GM19035 (cell line): ENCODE data around the gene HDGFL3.

Experiments used
- ATAC-seq: cut with Tn5 transposase; IDR thresholded peaks from one replicate; pipeline ENCODE4 v1.9.1; 2021; ENCODE audit not compliant: unreplicated experiment

HDGFL3 gene

GRCh38 chr15:83129791-83130190 is 77.8 kb downstream of the HDGFL3 start:
- ATAC-seq: no peak

GRCh38 chr15:83127547-83128150 is 80.0 kb downstream of the HDGFL3 start:
- no peak for ATAC-seq

GRCh38 chr15:83123529-83123928 is 84.1 kb downstream of the HDGFL3 start:
- ATAC-seq: no peak

- ATAC-seq: no peak
These were observed 87.5 kb downstream of the HDGFL3 start for GRCh38 chr15:83119968-83120581.

GRCh38 chr15:83118968-83119367 is 88.7 kb downstream of the HDGFL3 start:
- no peak for ATAC-seq

- no peak for ATAC-seq
These were observed 89.3 kb downstream of the HDGFL3 start for GRCh38 chr15:83118291-83118827.

- peak; percentile 74 for ATAC-seq
These were observed 91.6 kb downstream of the HDGFL3 start for GRCh38 chr15:83115831-83116565.

- ATAC-seq: no peak
These were observed 92.2 kb downstream of the HDGFL3 start for GRCh38 chr15:83115410-83115809.

GRCh38 chr15:83114856-83115255 is 92.8 kb downstream of the HDGFL3 start:
- no peak for ATAC-seq

GRCh38 chr15:83113881-83114674 is 93.5 kb downstream of the HDGFL3 start:
- no peak for ATAC-seq

GRCh38 chr15:83112956-83113299 is 94.7 kb downstream of the HDGFL3 start:
- no peak for ATAC-seq

GRCh38 chr15:83112233-83112955 is 95.2 kb downstream of the HDGFL3 start:
- ATAC-seq: no peak

GRCh38 chr15:83111149-83111548 is 96.5 kb downstream of the HDGFL3 start:
- ATAC-seq: no peak

GRCh38 chr15:83110381-83110780 is 97.2 kb downstream of the HDGFL3 start:
- ATAC-seq: no peak

GRCh38 chr15:83109532-83109931 is 98.1 kb downstream of the HDGFL3 start:
- ATAC-seq: no peak

- ATAC-seq: peak; percentile 59
These were observed 99.1 kb downstream of the HDGFL3 start for GRCh38 chr15:83108266-83109219.

GRCh38 chr15:83107841-83108181 is 99.8 kb downstream of the HDGFL3 start:
- peak; percentile 24 for ATAC-seq

GRCh38 chr15:83106994-83107840 is 100.4 kb downstream of the HDGFL3 start, which contains the start of gene TM6SF1:
TSS of gene TM6SF1 (plus strand) at chr15:83107645. CDS start at chr15:83107681, 36 bp downstream.
- ATAC-seq: peak; percentile 38

GRCh38 chr15:83105440-83105839 is 102.2 kb downstream of the HDGFL3 start:
- no peak for ATAC-seq
